ENCODE results near the gene NNAT. TPM values are rescaled to one million over a fixed set of nuclear protein-coding genes. Genes with fewer than 3 reads are reported as not detected.
"Not testable (repeated sequence)": the region's sequence is repeated elsewhere in the genome, so short reads cannot be mapped to it uniquely, and the experiment has no call there.

The NNAT gene
- total and polyA plus RNA-seq, 2 of the 8 experiments (the other 6 are each of a cell fraction or from before 2014, with no cell fraction given): 66.8 to 175 TPM

- H3K4me2 ChIP-seq (ENCODE audit: insufficient read depth in 1 of 2, low read depth in 2 of 2, low read length in 2 of 2); H2BK20ac ChIP-seq (ENCODE audit: low read length); H4K5ac ChIP-seq (ENCODE audit: insufficient read length, low read depth, low read length); H3K36me3 ChIP-seq (ENCODE audit: control insufficient read depth in 2 of 4, insufficient read depth in 4 of 4, low read length in 3 of 4); FAIRE-seq; H3K79me1 ChIP-seq (ENCODE audit: low read depth, low read length); H3K23me2 ChIP-seq (ENCODE audit: low read depth, low read length); POLR2A ChIA-PET (ENCODE audit: partially characterized antibody); H3K18ac ChIP-seq (ENCODE audit: extremely low read depth, low read length); CTCF ChIA-PET (ENCODE audit: partially characterized antibody); H3K4me1 ChIP-seq (replicated peaks in 1 of 4; ENCODE audit: control insufficient read depth in 3 of 4, insufficient read depth in 4 of 4, low read length in 3 of 4); H3K27ac ChIP-seq (ENCODE audit: low read depth, low read length); H3K9me3 ChIP-seq (ENCODE audit: insufficient read depth in 2 of 2, low read depth in 1 of 2, low read length in 1 of 2); H4K91ac ChIP-seq (replicated peaks; ENCODE audit: insufficient read length, low read length); H3K4ac ChIP-seq (replicated peaks; ENCODE audit: insufficient read length, low read depth, low read length); H3K14ac ChIP-seq (ENCODE audit: insufficient read length); H2AFZ ChIP-seq (ENCODE audit: low read length); H3K27me3 ChIP-seq (replicated peaks in 1 of 4; ENCODE audit: control insufficient read depth in 3 of 4, extremely low read depth in 1 of 4, insufficient read depth in 3 of 4, low read length in 3 of 4); DNase-seq (ENCODE audit: low read depth in 1 of 2, low spot score in 2 of 2); H3K56ac ChIP-seq (replicated peaks; ENCODE audit: insufficient read length, low read depth, low read length); H2BK12ac ChIP-seq (ENCODE audit: low read depth, low read length); H2BK15ac ChIP-seq (ENCODE audit: low read length); H4K20me1 ChIP-seq (replicated peaks in 1 of 2; ENCODE audit: control insufficient read depth in 1 of 2, insufficient read depth in 2 of 2, low read length in 2 of 2); H2BK5ac ChIP-seq (ENCODE audit: low read depth, low read length); H2BK120ac ChIP-seq (replicated peaks; ENCODE audit: low read depth, low read length); H3K9ac ChIP-seq (replicated peaks in 1 of 4; ENCODE audit: extremely low read depth in 1 of 4, low read depth in 3 of 4, low read length in 3 of 4); H3K23ac ChIP-seq (ENCODE audit: insufficient read length); H2AK5ac ChIP-seq (ENCODE audit: low read depth, low read length); H4K8ac ChIP-seq (ENCODE audit: extremely low read depth, insufficient read depth, low read length); H3K4me3 ChIP-seq (ENCODE audit: extremely low read depth in 1 of 4, insufficient read depth in 2 of 4, low read depth in 3 of 4, low read length in 4 of 4); H3K79me2 ChIP-seq (ENCODE audit: control insufficient read depth in 1 of 2, insufficient read depth in 2 of 2, low read length in 2 of 2): not testable (repeated sequence)
- 85% methylated on average over 2 of the region's 2 CpGs; no CpG with 5 or more reads in 1 of the 2 experiments for WGBS, 2 experiments (ENCODE audit: extremely low coverage in 1 of 2, insufficient coverage in 1 of 2, insufficient read length in 1 of 2, insufficient replicate concordance in 2 of 2, low coverage in 1 of 2, low lambda C conversion rate in 2 of 2, missing lambda C conversion rate in 1 of 2)
Observed at GRCh38 chr20:37551660-37552059, 30.6 kb downstream of the NNAT start.
